BE2C (cell line): ENCODE measurements around the gene ABCB9.

ENCODE experiments used
- DNase-seq: peaks from one replicate; pipeline ENCODE4 v3.0.0-alpha.2; 2020
- H3K27me3 ChIP-seq: fragments of 250-450 bp; sonication (Bioruptor Pico); 2 replicates; pipeline ENCODE4 v1.5.1; 2020; ENCODE audit warnings: mild to moderate bottlenecking
- H3K36me3 ChIP-seq: fragments of 250-450 bp; sonication (Bioruptor Pico); 2 replicates; pipeline ENCODE4 v1.5.1; 2020; ENCODE audit warnings: mild to moderate bottlenecking
- H3K4me1 ChIP-seq: fragments of 250-450 bp; sonication (Bioruptor Pico); 2 replicates; pipeline ENCODE4 v1.5.1; 2020
- H3K4me3 ChIP-seq: 2 replicates; pipeline ENCODE4 v1.5.1; 2011; ENCODE audit warnings: low read depth, low read length
- H3K9me3 ChIP-seq: fragments of 250-450 bp; sonication (Bioruptor Pico); 2 replicates; pipeline ENCODE4 v1.5.1; 2020
- CTCF ChIP-seq: IDR thresholded peaks from 2 replicates; pipeline ENCODE4 v1.5.1; 2012; ENCODE audit warnings: mild to moderate bottlenecking, low read depth, low read length

Gene ABCB9

GRCh38 chr12:122961531-122962329 lies 4.5 kb downstream of the ABCB9 start:
- no peaks in the 10 kb centered on the region for H3K9me3 ChIP-seq
- H3K27me3 ChIP-seq, result no peaks in the 10 kb centered on the region
- no peak for DNase-seq
- TF ChIP-seq CTCF, result no peak
- H3K4me1 ChIP-seq, result peaks cover 23% of the 10 kb centered on the region
- peaks cover 22% of the 10 kb centered on the region for H3K36me3 ChIP-seq
- no peak overlapping the region for H3K4me3 ChIP-seq

GRCh38 chr12:122960193-122960569 lies 6.1 kb downstream of the ABCB9 start:
- Histone ChIP-seq H3K4me3 (no peak overlapping the region), H3K36me3 (peaks cover 25% of the 10 kb centered on the region), H3K9me3 (no peaks in the 10 kb centered on the region), H3K27me3 (no peaks in the 10 kb centered on the region), H3K4me1 (peaks cover 23% of the 10 kb centered on the region)
- no peak for TF ChIP-seq CTCF
- DNase-seq, result no peak

- no peak for TF ChIP-seq CTCF
- no peaks in the 10 kb centered on the region for H3K27me3 ChIP-seq
- peaks cover 25% of the 10 kb centered on the region for H3K36me3 ChIP-seq
- H3K4me3 ChIP-seq, result no peak overlapping the region
- H3K4me1 ChIP-seq, result peaks cover 21% of the 10 kb centered on the region
- DNase-seq, result no peak
- no peaks in the 10 kb centered on the region for H3K9me3 ChIP-seq
Measured at GRCh38 chr12:122959566-122960192, 6.6 kb downstream of the ABCB9 start.

- no peak for DNase-seq
- H3K4me1 ChIP-seq, result peaks cover 9% of the 10 kb centered on the region
- H3K4me3 ChIP-seq, result no peak overlapping the region
- TF ChIP-seq CTCF, result no peak
- peaks cover 25% of the 10 kb centered on the region for H3K36me3 ChIP-seq
- H3K27me3 ChIP-seq, result no peaks in the 10 kb centered on the region
- no peaks in the 10 kb centered on the region for H3K9me3 ChIP-seq
Measured at GRCh38 chr12:122958198-122958888, 7.9 kb downstream of the ABCB9 start.

- no peak overlapping the region for H3K4me3 ChIP-seq
- H3K4me1 ChIP-seq, result no peaks in the 10 kb centered on the region
- DNase-seq, result no peak
- no peak for TF ChIP-seq CTCF
- peaks cover 25% of the 10 kb centered on the region for H3K36me3 ChIP-seq
- no peaks in the 10 kb centered on the region for H3K27me3 ChIP-seq
- no peaks in the 10 kb centered on the region for H3K9me3 ChIP-seq
Measured at GRCh38 chr12:122956035-122956434, 10.2 kb downstream of the ABCB9 start.

- DNase-seq, result no peak
- no peak for TF ChIP-seq CTCF
- no peaks in the 10 kb centered on the region for H3K4me1 ChIP-seq
- H3K36me3 ChIP-seq, result peaks cover 22% of the 10 kb centered on the region
- H3K4me3 ChIP-seq, result no peak overlapping the region
- no peaks in the 10 kb centered on the region for H3K27me3 ChIP-seq
- H3K9me3 ChIP-seq, result no peaks in the 10 kb centered on the region
Measured at GRCh38 chr12:122955156-122955555, 11.1 kb downstream of the ABCB9 start.
